Epithelial cell of esophagus (primary cell): Measurements from ENCODE around the gene PXDN.
A peak's percentile ranks its signal among the peaks of the same experiment; 100 is the strongest.

Experiments used
- DNase-seq: peaks from one replicate; pipeline ENCODE4 v3.0.0; 2010; ENCODE audit warnings: low read depth
- H3K4me3 ChIP-seq: 2 replicates; pipeline ENCODE4 v1.5.1; 2011; ENCODE audit warnings: mild to moderate bottlenecking, low read length, control low read depth
- TF ChIP-seq, protein P1 (sequence below): IDR thresholded peaks from 2 replicates; pipeline ENCODE4 v1.5.1; 2011; ENCODE audit warnings: low read depth, mild to moderate bottlenecking, low read length, control low read depth, inconsistent platforms; ENCODE audit not compliant: insufficient read depth; ENCODE audit errors: missing control alignments

Gene PXDN

DNA sequence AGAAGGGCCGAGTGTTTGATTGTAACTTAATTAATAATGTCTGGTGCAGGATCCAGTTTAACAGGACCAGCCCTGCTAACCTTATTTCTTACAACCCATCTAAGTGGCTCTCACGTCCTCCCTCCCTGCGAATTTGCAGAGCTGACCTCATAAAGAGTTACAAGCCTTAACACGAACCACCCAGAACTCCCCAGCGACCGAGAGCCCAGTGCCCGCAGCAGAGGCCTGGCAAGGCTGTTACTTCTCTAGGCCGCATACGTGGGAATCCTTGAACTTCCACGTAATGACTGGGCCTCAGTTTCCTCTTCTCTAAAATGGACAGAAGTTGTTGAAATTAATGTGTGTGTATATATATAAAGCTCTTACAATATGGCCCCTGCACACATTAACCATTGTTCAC lies 55.5 kb downstream of the PXDN start:
- TF ChIP-seq, protein P1, sequence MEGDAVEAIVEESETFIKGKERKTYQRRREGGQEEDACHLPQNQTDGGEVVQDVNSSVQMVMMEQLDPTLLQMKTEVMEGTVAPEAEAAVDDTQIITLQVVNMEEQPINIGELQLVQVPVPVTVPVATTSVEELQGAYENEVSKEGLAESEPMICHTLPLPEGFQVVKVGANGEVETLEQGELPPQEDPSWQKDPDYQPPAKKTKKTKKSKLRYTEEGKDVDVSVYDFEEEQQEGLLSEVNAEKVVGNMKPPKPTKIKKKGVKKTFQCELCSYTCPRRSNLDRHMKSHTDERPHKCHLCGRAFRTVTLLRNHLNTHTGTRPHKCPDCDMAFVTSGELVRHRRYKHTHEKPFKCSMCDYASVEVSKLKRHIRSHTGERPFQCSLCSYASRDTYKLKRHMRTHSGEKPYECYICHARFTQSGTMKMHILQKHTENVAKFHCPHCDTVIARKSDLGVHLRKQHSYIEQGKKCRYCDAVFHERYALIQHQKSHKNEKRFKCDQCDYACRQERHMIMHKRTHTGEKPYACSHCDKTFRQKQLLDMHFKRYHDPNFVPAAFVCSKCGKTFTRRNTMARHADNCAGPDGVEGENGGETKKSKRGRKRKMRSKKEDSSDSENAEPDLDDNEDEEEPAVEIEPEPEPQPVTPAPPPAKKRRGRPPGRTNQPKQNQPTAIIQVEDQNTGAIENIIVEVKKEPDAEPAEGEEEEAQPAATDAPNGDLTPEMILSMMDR, result no peak
- H3K4me3 ChIP-seq, result no peak overlapping the region
- no peak for DNase-seq

DNA sequence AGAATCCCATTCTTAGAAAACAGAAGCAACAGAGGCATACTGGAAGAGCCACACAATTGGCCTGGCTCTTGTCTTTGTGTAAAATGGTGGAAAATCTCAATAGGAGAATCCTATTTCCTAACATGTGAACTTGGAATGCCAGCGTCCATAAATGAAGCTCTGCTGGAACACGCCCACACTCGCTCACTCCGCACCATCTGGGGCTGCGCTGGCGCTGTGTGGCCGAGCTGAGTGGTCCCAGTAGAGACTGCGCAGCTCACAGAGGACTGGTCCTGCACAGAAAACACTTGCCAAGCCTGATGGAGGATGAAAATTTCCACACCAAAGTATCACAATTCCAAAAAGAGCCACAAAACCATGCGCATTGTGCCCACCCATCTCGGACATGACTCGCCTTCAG lies 56.2 kb downstream of the PXDN start:
- TF ChIP-seq, protein P1, result no peak
- H3K4me3 ChIP-seq, result no peak overlapping the region
- DNase-seq, result no peak

DNA sequence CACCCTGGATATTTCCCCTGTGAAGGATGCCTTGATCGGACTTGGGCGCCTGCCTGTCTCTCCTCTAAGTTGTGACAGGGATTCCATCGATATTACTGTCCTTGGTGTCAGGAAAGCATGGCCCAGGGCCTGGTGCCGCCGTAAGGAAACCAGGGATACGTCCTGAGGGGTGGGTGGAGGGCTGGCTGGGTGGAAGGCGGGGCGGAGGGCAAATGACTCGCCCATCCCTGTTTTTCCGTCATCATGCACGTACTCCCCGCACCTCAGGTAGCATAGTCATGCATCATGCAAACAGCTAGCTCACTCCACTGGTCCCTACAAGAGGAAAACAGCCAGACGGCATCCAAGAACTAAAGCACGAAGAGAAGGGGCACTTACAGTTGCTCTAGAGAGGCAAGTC lies 57.1 kb downstream of the PXDN start:
- peak; percentile 57 for DNase-seq
- TF ChIP-seq, protein P1, result no peak
- no peak overlapping the region for H3K4me3 ChIP-seq

DNA sequence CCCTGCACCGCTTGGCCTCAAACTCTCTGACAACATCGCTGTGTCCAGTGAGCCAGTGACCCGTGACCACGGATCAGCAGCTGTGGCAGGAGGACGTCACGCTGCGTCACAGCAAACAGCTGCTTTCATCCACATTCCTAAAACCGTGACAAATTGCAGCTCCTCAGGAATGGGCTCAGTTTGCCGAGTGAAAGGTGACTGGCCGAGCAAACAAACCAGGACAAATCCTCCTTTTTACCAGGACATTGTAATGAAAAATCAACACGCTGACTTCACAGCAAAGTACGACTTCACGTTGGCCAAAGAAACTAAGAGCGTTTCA lies 57.6 kb downstream of the PXDN start:
- TF ChIP-seq, protein P1, result no peak
- H3K4me3 ChIP-seq, result no peak overlapping the region
- no peak for DNase-seq

DNA sequence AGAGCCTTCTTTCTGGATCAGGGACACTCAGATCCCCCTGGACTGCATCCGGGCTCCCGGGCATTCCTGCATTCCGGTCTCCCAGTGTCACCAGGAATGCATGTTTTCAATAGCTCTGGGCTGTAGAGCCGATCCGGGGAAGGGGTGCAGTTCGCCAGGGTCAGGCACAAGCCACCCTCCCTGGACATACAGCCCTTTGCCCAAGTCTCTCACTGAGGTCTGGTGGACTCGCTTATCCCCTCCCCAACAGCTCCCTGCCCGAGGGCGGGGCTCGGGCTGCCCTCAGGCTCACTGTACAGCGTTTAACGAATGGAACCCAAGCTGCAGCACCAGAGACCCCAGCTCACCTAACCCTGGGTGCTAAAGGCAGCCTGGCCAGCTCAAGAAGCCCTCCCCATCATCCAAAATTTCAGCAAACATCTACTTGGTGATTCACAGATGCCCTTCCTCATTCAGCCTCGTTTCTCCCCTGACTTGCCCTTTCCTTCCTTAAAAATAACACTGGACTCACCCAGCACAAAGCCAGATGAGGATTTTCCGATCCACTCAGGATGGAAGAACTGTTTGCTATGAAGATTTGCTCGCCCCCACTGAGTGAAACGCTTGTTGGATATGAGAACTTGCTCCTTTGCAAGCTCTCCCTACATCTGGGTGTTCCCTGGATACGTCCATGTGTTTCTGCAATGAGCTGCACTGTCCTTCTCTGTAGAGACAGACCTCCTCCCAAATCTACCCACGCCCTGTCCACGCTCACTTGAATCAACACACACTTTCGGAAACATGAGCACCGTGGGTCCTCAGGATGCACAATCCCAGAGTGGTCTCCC lies 58.1 kb downstream of the PXDN start:
- TF ChIP-seq, protein P1, result no peak
- peak; percentile 32 for DNase-seq

DNA sequence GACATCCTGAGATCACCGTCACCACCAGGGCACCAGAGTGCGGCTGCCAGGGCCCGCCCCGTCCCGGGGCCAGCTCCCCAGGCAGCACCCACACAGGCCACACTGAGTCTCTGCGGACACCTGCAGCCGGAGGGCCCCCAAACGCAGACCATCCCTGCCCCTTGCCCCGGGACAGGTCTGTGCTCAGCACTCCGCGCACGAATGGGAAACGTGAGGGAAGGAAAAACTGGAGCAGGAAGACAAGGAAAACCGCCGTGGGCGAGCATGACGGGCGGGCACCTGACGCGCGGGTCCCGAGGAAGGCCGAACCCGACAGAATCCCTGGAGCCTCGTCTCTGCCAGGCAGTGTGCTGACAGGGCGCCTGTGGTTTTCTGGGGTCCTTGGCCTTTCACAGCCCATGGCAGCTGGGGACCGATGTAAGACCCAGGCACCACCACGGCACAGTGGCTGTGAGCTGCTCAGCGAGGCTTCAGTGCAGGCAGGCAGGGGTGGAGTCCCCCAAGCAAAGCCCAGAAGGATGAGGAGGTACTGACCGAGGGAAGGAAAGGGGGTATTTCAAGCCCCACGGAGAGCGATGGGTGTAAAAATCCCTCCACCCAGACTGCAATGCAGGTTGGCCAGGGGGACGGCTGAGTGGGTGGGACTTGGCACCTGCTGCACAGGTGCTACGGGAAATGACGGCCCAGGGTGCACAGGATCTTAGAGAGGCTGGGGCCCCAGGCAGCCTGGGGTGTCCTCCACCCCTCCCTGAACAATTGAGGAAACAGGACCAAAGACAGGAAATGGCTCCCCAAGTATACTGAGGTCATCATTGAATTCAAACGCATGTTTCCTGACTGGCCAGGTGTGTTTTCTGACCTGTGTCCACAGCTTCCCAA lies 59.0 kb downstream of the PXDN start:
- no peak for DNase-seq
- TF ChIP-seq, protein P1, result no peak
- H3K4me3 ChIP-seq, result no peak overlapping the region

More for the DNA sequence above, 58.1 kb downstream of the PXDN start:
- H3K4me3 ChIP-seq, result no peak overlapping the region
